ENCODE results near the gene ARF3. TPM values are rescaled to one million over a fixed set of nuclear protein-coding genes. Genes with fewer than 3 reads are reported as not detected.

ARF3 gene
- total and polyA plus RNA-seq, 7 experiments from 2014 or later = 15.9 to 137 (median 52.5) TPM

GRCh38 chr12:48985475-48985897 lies 28.2 kb upstream of the ARF3 start:
- H3K36me3 ChIP-seq (ENCODE audit: control insufficient read depth in 2 of 3, insufficient read depth in 3 of 3, low read length in 3 of 3) = no peaks in the 10 kb centered on the region
- no peak for DNase-seq
- Mint-ChIP-seq H3K36me3 (no peaks in the 10 kb centered on the region), H3K27ac (no peak overlapping the region), H3K27me3 (peaks cover 18 to 93% (median 29%) of the 10 kb centered on the region in 5 donors), H3K4me3 (no peak overlapping the region), H3K4me1 (peaks cover 20 to 31% (median 25%) of the 10 kb centered on the region in 7 donors), H3K9me3 (no peaks in the 10 kb centered on the region)
- intact Hi-C loops (cut with micrococcal nuclease) = loop anchor here in 1 of 2 donors (5.0 kb wide), 1 partner anchor 63 kb away; no protein-coding TSS in a partner anchor
- H3K27ac ChIP-seq (ENCODE audit: low read depth, low read length) = no peak overlapping the region
- peaks cover 12 to 16% of the 10 kb centered on the region in 2 donors for H3K4me1 ChIP-seq (ENCODE audit: control insufficient read depth in 2 of 2, insufficient read depth in 2 of 2, low read length in 2 of 2)
- ChIA-PET POLR2A (no interaction called here), CTCF (interaction anchor here (1.1 kb wide), 1 partner anchor 59 kb away, joined by 3 read pairs; no protein-coding TSS in a partner anchor)
- no peak overlapping the region for H3K4me3 ChIP-seq (ENCODE audit: low read length)
- no peak for ATAC-seq
- no peaks in the 10 kb centered on the region for H3K9me3 ChIP-seq (ENCODE audit: control insufficient read depth in 2 of 3, low read length in 3 of 3)
- no peaks in the 10 kb centered on the region for H3K27me3 ChIP-seq (ENCODE audit: control insufficient read depth in 2 of 2, insufficient read depth in 2 of 2, low read length in 2 of 2)

DNA sequence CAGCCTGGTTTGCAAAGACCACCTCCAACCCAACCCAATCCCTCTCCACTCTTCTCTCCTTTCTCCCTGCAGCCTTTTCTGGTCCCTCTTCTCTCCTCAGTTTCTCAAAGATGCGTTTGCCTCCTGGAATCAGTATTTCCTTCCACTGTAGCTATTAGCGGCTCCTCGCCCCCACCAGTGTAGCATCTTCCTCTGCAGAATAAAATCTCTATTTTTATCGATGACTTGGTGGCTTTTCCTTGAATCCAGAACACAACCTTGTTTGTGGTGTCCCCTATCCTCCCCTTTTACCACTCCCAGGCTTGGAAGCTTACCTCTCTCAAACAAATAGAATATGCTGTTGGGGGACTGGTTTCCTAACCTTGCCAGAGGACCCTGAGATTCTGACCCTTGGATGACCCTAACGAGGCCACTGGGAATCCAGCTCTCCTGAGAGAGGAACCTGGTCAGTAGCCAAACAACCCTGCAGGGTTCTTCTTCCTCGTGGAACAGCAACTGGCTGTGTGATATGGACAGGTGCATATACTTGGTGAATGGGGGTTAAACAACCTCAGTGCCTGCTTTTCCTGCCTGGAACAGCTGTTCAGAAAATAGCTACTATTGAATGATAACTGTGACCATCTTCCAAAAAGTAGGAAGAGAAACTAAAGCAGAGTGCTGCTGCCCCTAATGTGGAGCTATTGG lies 25.3 kb upstream of the ARF3 start:
- intact Hi-C loops (cut with micrococcal nuclease) = loop anchor here in 1 of 2 donors (5.0 kb wide), 1 partner anchor 355 kb away; the partner anchor contains the start of gene C1QL4
- no peak for ATAC-seq
- POLR2A ChIA-PET = interaction anchor here (0.6 to 1.1 kb wide), 5 partner anchors 9 to 131 kb away, joined by 3 to 5 read pairs (median 4); partner anchors contain the start of gene DDX23

GRCh38 chr12:48981757-48982157 lies 24.5 kb upstream of the ARF3 start:
- ChIA-PET CTCF (interaction anchor here (0.6 to 2.3 kb wide), 5 partner anchors 8 to 46 kb away, joined by 3 to 8 read pairs (median 3); no protein-coding TSS in a partner anchor), POLR2A (interaction anchor here (0.9 to 5.2 kb wide), 5 partner anchors 11 to 129 kb away, joined by 3 to 26 read pairs (median 5); partner anchors contain the start of genes DDX23, FKBP11 and WNT10B)
- Histone ChIP-seq H3K9me3 (ENCODE audit: control insufficient read depth in 2 of 3, low read length in 3 of 3) (no peaks in the 10 kb centered on the region), H3K36me3 (ENCODE audit: control insufficient read depth in 2 of 3, insufficient read depth in 3 of 3, low read length in 3 of 3) (no peaks in the 10 kb centered on the region), H3K27me3 (ENCODE audit: control insufficient read depth in 2 of 2, insufficient read depth in 2 of 2, low read length in 2 of 2) (no peaks in the 10 kb centered on the region), H3K4me3 (ENCODE audit: low read length) (peak overlapping the region; percentile 82), H3K27ac (ENCODE audit: low read depth, low read length) (peak overlapping the region; percentile 37), H3K4me1 (ENCODE audit: control insufficient read depth in 2 of 2, insufficient read depth in 2 of 2, low read length in 2 of 2) (peaks cover 37% of the 10 kb centered on the region in 2 donors)
- intact Hi-C loops (cut with micrococcal nuclease) = loop anchor here (1.0 to 5.0 kb wide), 5 partner anchors 13 to 356 kb away; partner anchors contain the start of genes C1QL4 (in 1 of the 2), DDX23 (in 1 of the 2) and PRKAG1 (in 1 of the 2)
- Mint-ChIP-seq H3K4me3 (peak overlapping the region; percentile 83 to 95 (median 90)), H3K27ac (peak overlapping the region in 8 of 9 donors; percentile 12 to 93 (median 82)), H3K4me1 (peaks cover 29 to 51% (median 46%) of the 10 kb centered on the region in 7 donors), H3K36me3 (no peaks in the 10 kb centered on the region), H3K9me3 (peaks cover 0 to 3% (median 0%) of the 10 kb centered on the region in 11 donors), H3K27me3 (peaks cover 0 to 88% (median 17%) of the 10 kb centered on the region in 5 donors)
- no peak for DNase-seq
- no peak for ATAC-seq

More for the DNA sequence above, 25.3 kb upstream of the ARF3 start:
- Histone ChIP-seq H3K27ac (ENCODE audit: low read depth, low read length) (no peak overlapping the region), H3K36me3 (ENCODE audit: control insufficient read depth in 2 of 3, insufficient read depth in 3 of 3, low read length in 3 of 3) (no peaks in the 10 kb centered on the region), H3K27me3 (ENCODE audit: control insufficient read depth in 2 of 2, insufficient read depth in 2 of 2, low read length in 2 of 2) (no peaks in the 10 kb centered on the region), H3K4me3 (ENCODE audit: low read length) (no peak overlapping the region), H3K9me3 (ENCODE audit: control insufficient read depth in 2 of 3, low read length in 3 of 3) (no peaks in the 10 kb centered on the region), H3K4me1 (ENCODE audit: control insufficient read depth in 2 of 2, insufficient read depth in 2 of 2, low read length in 2 of 2) (peaks cover 34 to 36% of the 10 kb centered on the region in 2 donors)
- Mint-ChIP-seq H3K9me3 (peaks cover 0 to 3% (median 0%) of the 10 kb centered on the region in 11 donors), H3K36me3 (no peaks in the 10 kb centered on the region), H3K4me3 (peak overlapping the region; percentile 65 to 95 (median 88)), H3K27ac (peak overlapping the region in 7 of 9 donors; percentile 3 to 90 (median 67)), H3K4me1 (peaks cover 26 to 46% (median 42%) of the 10 kb centered on the region in 7 donors), H3K27me3 (peaks cover 0 to 88% (median 14%) of the 10 kb centered on the region in 5 donors)
- DNase-seq = no peak
- CTCF ChIA-PET = interaction anchor here (1.1 to 2.3 kb wide), 5 partner anchors 9 to 47 kb away, joined by 3 to 8 read pairs (median 4); no protein-coding TSS in a partner anchor

DNA sequence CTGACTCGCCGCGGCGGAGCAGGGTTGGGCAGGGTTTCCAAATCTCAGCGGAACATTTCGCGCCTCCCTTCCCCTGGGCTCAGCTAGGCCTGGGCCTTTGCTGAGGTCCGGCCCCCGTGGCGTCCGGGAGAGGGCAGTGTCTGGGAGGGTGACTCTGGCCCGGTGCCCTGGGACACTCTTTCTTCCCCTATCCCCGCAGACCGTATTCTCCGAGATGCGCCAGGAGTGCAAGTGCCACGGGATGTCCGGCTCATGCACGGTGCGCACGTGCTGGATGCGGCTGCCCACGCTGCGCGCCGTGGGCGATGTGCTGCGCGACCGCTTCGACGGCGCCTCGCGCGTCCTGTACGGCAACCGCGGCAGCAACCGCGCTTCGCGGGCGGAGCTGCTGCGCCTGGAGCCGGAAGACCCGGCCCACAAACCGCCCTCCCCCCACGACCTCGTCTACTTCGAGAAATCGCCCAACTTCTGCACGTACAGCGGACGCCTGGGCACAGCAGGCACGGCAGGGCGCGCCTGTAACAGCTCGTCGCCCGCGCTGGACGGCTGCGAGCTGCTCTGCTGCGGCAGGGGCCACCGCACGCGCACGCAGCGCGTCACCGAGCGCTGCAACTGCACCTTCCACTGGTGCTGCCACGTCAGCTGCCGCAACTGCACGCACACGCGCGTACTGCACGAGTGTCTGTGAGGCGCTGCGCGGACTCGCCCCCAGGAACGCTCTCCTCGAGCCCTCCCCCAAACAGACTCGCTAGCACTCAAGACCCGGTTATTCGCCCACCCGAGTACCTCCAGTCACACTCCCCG lies 23.9 kb upstream of the ARF3 start:
- H3K27ac ChIP-seq (ENCODE audit: low read depth, low read length) = peak overlapping the region; percentile 37
- H3K4me1 ChIP-seq (ENCODE audit: control insufficient read depth in 2 of 2, insufficient read depth in 2 of 2, low read length in 2 of 2) = peaks cover 37% of the 10 kb centered on the region in 2 donors
- Mint-ChIP-seq H3K27ac (peak overlapping the region in 8 of 9 donors; percentile 48 to 93 (median 82)), H3K27me3 (peaks cover 0 to 91% (median 17%) of the 10 kb centered on the region in 5 donors), H3K4me1 (peaks cover 29 to 51% (median 46%) of the 10 kb centered on the region in 7 donors), H3K36me3 (no peaks in the 10 kb centered on the region), H3K9me3 (peaks cover 0 to 3% (median 0%) of the 10 kb centered on the region in 11 donors), H3K4me3 (peak overlapping the region; percentile 83 to 95 (median 90))
- intact Hi-C loops (cut with micrococcal nuclease) = loop anchor here (1.0 to 5.0 kb wide), 9 partner anchors 7 to 356 kb away; partner anchors contain the start of genes C1QL4 (in 1 of the 2), DDX23 (in 1 of the 2) and PRKAG1 (in 1 of the 2)
- ATAC-seq = peak; percentile 63
- ChIA-PET POLR2A (interaction anchor here (0.9 to 5.2 kb wide), 6 partner anchors 10 to 129 kb away, joined by 3 to 26 read pairs (median 5); partner anchors contain the start of genes DDX23, FKBP11 and WNT10B), CTCF (interaction anchor here (0.6 to 2.3 kb wide), 9 partner anchors 10 to 128 kb away, joined by 3 to 8 read pairs (median 4); a partner anchor contains a TSS)
- H3K4me3 ChIP-seq (ENCODE audit: low read length) = peak overlapping the region; percentile 82
- no peaks in the 10 kb centered on the region for H3K9me3 ChIP-seq (ENCODE audit: control insufficient read depth in 2 of 3, low read length in 3 of 3)
- H3K36me3 ChIP-seq (ENCODE audit: control insufficient read depth in 2 of 3, insufficient read depth in 3 of 3, low read length in 3 of 3) = no peaks in the 10 kb centered on the region
- H3K27me3 ChIP-seq (ENCODE audit: control insufficient read depth in 2 of 2, insufficient read depth in 2 of 2, low read length in 2 of 2) = no peaks in the 10 kb centered on the region
- peak; percentile 37 to 79 (median 65) for DNase-seq

- Mint-ChIP-seq H3K27ac (peak overlapping the region; percentile 25 to 90 (median 82)), H3K4me3 (peak overlapping the region; percentile 83 to 95 (median 90)), H3K27me3 (peaks cover 0 to 91% (median 18%) of the 10 kb centered on the region in 5 donors), H3K36me3 (no peaks in the 10 kb centered on the region), H3K4me1 (peaks cover 29 to 51% (median 46%) of the 10 kb centered on the region in 7 donors), H3K9me3 (peaks cover 0 to 3% (median 0%) of the 10 kb centered on the region in 11 donors)
- Histone ChIP-seq H3K36me3 (ENCODE audit: control insufficient read depth in 2 of 3, insufficient read depth in 3 of 3, low read length in 3 of 3) (no peaks in the 10 kb centered on the region), H3K4me3 (ENCODE audit: low read length) (peak overlapping the region; percentile 82), H3K9me3 (ENCODE audit: control insufficient read depth in 2 of 3, low read length in 3 of 3) (no peaks in the 10 kb centered on the region), H3K4me1 (ENCODE audit: control insufficient read depth in 2 of 2, insufficient read depth in 2 of 2, low read length in 2 of 2) (peaks cover 37% of the 10 kb centered on the region in 2 donors), H3K27ac (ENCODE audit: low read depth, low read length) (no peak overlapping the region), H3K27me3 (ENCODE audit: control insufficient read depth in 2 of 2, insufficient read depth in 2 of 2, low read length in 2 of 2) (no peaks in the 10 kb centered on the region)
- intact Hi-C loops (cut with micrococcal nuclease) = loop anchor here (1.0 to 5.0 kb wide), 8 partner anchors 8 to 357 kb away; partner anchors contain the start of genes C1QL4 (in 1 of the 2) and DDX23 (in 1 of the 2)
- ChIA-PET CTCF (interaction anchor here (0.7 to 3.2 kb wide), 8 partner anchors 10 to 127 kb away, joined by 3 to 10 read pairs (median 4); partner anchors contain the start of gene ARF3), POLR2A (interaction anchor here (0.9 to 5.2 kb wide), 9 partner anchors 8 to 128 kb away, joined by 3 to 26 read pairs (median 5); partner anchors contain the start of genes DDX23, FKBP11 and WNT10B)
- ATAC-seq (peak; percentile 10), DNase-seq (peak in 4 of 9 donors; percentile 31 to 49 (median 36))
These were observed 23.2 kb upstream of the ARF3 start for GRCh38 chr12:48980389-48980952.

Measured in naive thymus-derived CD4-positive, alpha-beta T cell (primary cell).